Transverse colon (tissue), 4 donors: ENCODE measurements around the gene KRT1.

Experiments used
- CTCF ChIP-seq, 5 experiments: fragments of 200-600 bp in 3 of 5; fragments of 450-650 bp in 2 of 5; sonication (generic) in 3 of 5; IDR thresholded peaks; 1 replicate in 2 of 5; 2 replicates in 3 of 5; pipeline ENCODE4 v1.5.1; 2016 to 2017; ENCODE audit warnings: antibody characterized with exemption in 5 of 5, inconsistent platforms in 3 of 5, mild to moderate bottlenecking in 2 of 5, moderate library complexity in 1 of 5
- EP300 ChIP-seq: sonication (generic); formaldehyde crosslinking; IDR thresholded peaks from one replicate; pipeline ENCODE4 v1.6.1; 2017; ENCODE audit warnings: antibody characterized with exemption, low read depth
- POLR2A ChIP-seq: fragments of 450-650 bp; IDR thresholded peaks from one replicate; pipeline ENCODE4 v1.6.1; 2016; ENCODE audit warnings: antibody characterized with exemption, mild to moderate bottlenecking, moderate library complexity
- POLR2AphosphoS5 ChIP-seq, 3 donors: sonication (generic); formaldehyde crosslinking; IDR thresholded peaks; one replicate each; pipeline ENCODE4 v1.6.1; 2016; ENCODE audit warnings: antibody characterized with exemption in 3 of 3

- TF ChIP-seq CTCF (IDR thresholded peaks at IDR 0.05) (no peak), EP300 (no peak), POLR2A (no peak), POLR2AphosphoS5 (IDR thresholded peaks at IDR 0.05) (no peak)
These were observed 23.2 kb upstream of the KRT1 start, which contains the start of gene KRT77 for GRCh38 chr12:52703424-52703823.
